Posterior cingulate gyrus (tissue), 11 donors: ENCODE data around the gene KLK14.
A peak's percentile ranks its signal among the peaks of the same experiment; 100 is the strongest.

Experiments
- DNase-seq, 10 donors: peaks; one replicate each; pipeline versions ENCODE4 v3.0.0 to v3.0.0-alpha.2; 2020 to 2021; ENCODE audit warnings: mixed read lengths in 3 of 10
- intact Hi-C: fragments of 100-400 bp; cut with DNase I; formaldehyde crosslinking; loops from one replicate; pipeline ENCODE4 v1.15.1; 2023

Gene KLK14

GRCh38 chr19:51060973-51061372, 21.7 kb downstream of the KLK14 start:
- intact Hi-C loops, result no loop called here
- no peak for DNase-seq

DNA sequence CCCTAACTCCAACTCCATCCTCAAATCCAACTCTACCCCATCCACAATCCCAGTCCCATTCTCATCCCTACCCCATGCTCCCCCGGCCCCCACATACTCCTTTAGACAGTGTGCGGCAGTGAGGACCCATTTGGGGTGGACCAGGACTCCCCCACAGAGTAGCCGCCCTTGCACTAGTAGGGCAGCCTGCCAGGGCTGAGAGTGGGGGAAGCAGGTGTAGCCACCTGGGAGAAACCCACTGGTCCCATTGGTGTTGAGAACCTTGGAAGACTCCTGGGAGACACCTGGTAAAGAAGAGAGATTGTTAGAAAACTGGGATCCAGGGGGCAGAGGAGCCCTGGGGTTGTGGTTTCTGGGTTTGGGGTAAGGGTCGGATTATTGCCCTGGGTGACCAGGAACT, 22.4 kb downstream of the KLK14 start:
- intact Hi-C loops, result no loop called here
- peak in 1 of 10 donors; percentile 66 for DNase-seq

GRCh38 chr19:51059715-51060114, 23.0 kb downstream of the KLK14 start:
- peak in 1 of 10 donors; percentile 77 for DNase-seq

DNA sequence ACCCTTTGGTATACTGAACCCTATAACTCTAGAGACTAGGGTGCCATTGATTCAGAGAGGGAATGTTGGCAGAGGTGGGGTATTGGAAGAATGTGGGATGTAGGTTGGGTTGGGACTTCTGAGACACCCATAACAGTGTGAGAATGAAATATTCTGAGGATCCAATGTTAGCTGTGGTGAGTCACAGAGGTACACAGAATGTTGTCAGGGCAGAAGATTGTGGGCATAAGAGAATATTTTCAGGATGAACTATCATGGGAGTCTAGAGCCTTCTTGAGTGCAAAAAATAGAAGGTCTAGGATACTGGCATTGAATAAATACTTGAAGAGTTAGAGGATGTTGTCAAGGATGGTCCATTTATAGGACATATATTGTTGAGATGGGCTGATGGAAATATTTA, 26.8 kb downstream of the KLK14 start:
- no peak for DNase-seq
- intact Hi-C loops, result no loop called here

More at GRCh38 chr19:51059715-51060114, 23.0 kb downstream of the KLK14 start:
- intact Hi-C loops, result no loop called here

DNA sequence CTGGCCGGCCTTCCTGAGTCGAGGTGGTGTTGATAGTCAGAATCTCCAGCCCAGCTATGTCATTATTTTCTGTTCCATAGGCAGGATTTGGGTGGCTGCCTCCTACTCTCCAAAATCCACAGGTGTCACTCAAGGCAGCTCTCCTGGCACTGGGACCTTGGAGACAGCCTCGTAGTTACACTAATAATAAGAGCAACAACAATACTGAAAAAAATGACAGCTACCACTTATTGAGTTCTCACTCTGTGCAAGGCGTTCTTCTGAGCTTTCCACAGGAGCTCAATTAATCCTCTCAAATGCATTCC, 35.7 kb downstream of the KLK14 start:
- intact Hi-C loops, result no loop called here
- DNase-seq, result no peak

GRCh38 chr19:51044327-51044726, 38.4 kb downstream of the KLK14 start:
- intact Hi-C loops, result no loop called here
- DNase-seq, result no peak

GRCh38 chr19:51043497-51043896, 39.2 kb downstream of the KLK14 start:
- DNase-seq, result no peak
- intact Hi-C loops, result no loop called here

DNA sequence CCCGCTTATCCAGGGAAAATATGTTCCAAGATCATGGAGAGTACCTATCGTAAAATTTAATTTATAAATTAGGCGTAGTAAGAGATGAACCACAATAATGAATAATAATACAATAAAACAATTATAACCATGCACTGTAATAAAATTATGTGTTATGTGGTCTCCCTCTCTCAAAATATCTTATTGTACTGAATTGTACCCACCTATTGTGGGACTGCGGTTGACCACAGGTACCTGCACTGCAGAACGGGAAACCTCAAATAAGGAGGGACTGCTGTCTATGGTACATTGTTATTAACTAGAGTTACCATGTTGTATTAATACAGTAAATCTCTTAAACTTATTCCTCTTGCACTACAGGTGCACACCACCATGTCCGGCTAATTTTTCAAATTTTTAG, 42.5 kb downstream of the KLK14 start:
- intact Hi-C loops, result no loop called here
- no peak for DNase-seq

GRCh38 chr19:51036519-51036918, 46.2 kb downstream of the KLK14 start:
- intact Hi-C loops, result no loop called here

GRCh38 chr19:51034704-51035103, 48.0 kb downstream of the KLK14 start, which contains the start of gene KLK12:
KLK12 (minus strand) TSS chr19:51035002; CDS start chr19:51034621, 381 bp downstream.
- intact Hi-C loops, result no loop called here
- DNase-seq, result peak in 1 of 10 donors; percentile 10

More at GRCh38 chr19:51036519-51036918, 46.2 kb downstream of the KLK14 start:
- DNase-seq, result no peak

GRCh38 chr19:51031880-51032225, 50.8 kb downstream of the KLK14 start:
- intact Hi-C loops, result no loop called here
- DNase-seq, result peak in 1 of 10 donors; percentile 78

- intact Hi-C loops, result no loop called here
These were observed 51.3 kb downstream of the KLK14 start for GRCh38 chr19:51031220-51031879.

GRCh38 chr19:51030631-51031030, 52.1 kb downstream of the KLK14 start:
- DNase-seq, result peak in 2 of 10 donors; percentile 42 to 69
- intact Hi-C loops, result no loop called here

More at GRCh38 chr19:51031220-51031879, 51.3 kb downstream of the KLK14 start:
- peak in 1 of 10 donors; percentile 54 for DNase-seq

GRCh38 chr19:51029718-51030117, 53.0 kb downstream of the KLK14 start:
- intact Hi-C loops, result no loop called here

More at GRCh38 chr19:51029718-51030117, 53.0 kb downstream of the KLK14 start:
- no peak for DNase-seq
